Measurements from ENCODE around the gene CPE. TPM values are rescaled to one million over a fixed set of nuclear protein-coding genes. Genes with fewer than 3 reads are reported as not detected.

The CPE gene
- total RNA-seq, 2 experiments from 2014 or later = not detected

DNA sequence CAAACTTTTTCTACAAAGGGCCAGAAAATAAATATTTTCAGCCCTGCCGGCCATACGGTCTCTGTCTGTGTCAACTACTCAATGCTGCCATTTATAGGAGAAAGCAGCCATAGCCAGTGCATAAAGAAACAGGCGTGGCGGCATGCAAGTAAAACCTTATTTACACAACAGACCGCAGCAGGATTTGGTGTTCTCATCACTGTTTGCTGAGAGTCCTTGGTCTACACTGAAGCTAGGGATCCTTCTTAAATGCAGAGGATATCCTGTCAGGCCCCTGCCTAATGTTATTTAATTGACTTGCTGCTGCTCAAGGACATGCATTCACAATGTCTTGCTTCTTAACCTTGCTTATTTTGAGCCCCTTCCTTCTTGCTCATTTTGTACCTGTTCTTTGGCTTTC is 54.7 kb downstream of the CPE start:
- CTCF ChIA-PET (ENCODE audit: unreplicated experiment) = no interaction called here

DNA sequence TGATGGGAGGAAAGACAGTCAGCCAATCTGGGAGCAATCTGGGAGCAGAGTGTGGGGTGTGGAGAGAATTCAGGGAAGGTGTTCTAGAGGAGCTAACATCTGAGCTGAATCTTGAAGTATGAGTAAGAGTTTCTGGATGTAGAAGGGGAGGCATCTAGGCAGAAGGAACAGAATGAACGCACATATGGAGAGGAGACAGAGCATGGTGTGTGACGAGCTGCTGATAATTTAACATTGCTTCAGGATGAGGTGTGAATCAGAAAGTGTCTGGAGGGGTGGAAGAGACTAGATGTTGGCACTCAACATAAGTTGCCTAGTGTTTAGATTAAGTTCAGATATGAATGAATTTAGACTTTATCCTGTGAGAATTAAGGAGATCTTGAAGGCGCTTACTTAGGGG is 58.9 kb downstream of the CPE start:
- intact Hi-C loops (cut with micrococcal nuclease; ENCODE audit: unreplicated experiment) = no loop called here
- no peak for TF ChIP-seq EZH2phosphoT487 (IDR thresholded peaks at IDR 0.05; ENCODE audit: borderline replicate concordance, low read depth, low read length)
- TF ChIP-seq, protein P1, sequence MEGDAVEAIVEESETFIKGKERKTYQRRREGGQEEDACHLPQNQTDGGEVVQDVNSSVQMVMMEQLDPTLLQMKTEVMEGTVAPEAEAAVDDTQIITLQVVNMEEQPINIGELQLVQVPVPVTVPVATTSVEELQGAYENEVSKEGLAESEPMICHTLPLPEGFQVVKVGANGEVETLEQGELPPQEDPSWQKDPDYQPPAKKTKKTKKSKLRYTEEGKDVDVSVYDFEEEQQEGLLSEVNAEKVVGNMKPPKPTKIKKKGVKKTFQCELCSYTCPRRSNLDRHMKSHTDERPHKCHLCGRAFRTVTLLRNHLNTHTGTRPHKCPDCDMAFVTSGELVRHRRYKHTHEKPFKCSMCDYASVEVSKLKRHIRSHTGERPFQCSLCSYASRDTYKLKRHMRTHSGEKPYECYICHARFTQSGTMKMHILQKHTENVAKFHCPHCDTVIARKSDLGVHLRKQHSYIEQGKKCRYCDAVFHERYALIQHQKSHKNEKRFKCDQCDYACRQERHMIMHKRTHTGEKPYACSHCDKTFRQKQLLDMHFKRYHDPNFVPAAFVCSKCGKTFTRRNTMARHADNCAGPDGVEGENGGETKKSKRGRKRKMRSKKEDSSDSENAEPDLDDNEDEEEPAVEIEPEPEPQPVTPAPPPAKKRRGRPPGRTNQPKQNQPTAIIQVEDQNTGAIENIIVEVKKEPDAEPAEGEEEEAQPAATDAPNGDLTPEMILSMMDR (conservative IDR thresholded peaks at IDR 0.05; ENCODE audit: low read length) = no peak
- Histone ChIP-seq H2AFZ (ENCODE audit: low read length) (no peak overlapping the region), H3K36me3 (ENCODE audit: insufficient read depth, low read length) (no peaks in the 10 kb centered on the region), H3K4me1 (ENCODE audit: insufficient read depth, low read length, poor library complexity, severe bottlenecking) (no peaks in the 10 kb centered on the region), H3K79me2 (ENCODE audit: insufficient read depth, low read depth, low read length) (no peaks in the 10 kb centered on the region), H3K4me2 (ENCODE audit: low read length) (no peak overlapping the region), H3K27ac (ENCODE audit: low read depth, low read length, poor library complexity, severe bottlenecking) (no peak overlapping the region), H4K20me1 (ENCODE audit: insufficient read depth, low read length) (no peaks in the 10 kb centered on the region), H3K9me2 (ENCODE audit: insufficient read depth, low read length) (no peaks in the 10 kb centered on the region), H3K4me3 (ENCODE audit: low read depth, low read length, poor library complexity, severe bottlenecking) (no peak overlapping the region), H3K9me3 (ENCODE audit: low read length) (no peaks in the 10 kb centered on the region)
- no peak for DNase-seq (ENCODE audit: low spot score)
- ChIA-PET POLR2A (interaction anchor here (1.1 kb wide), 1 partner anchor 15 kb away, joined by 3 read pairs; no protein-coding TSS in a partner anchor), CTCF (ENCODE audit: unreplicated experiment) (interaction anchor here (0.6 kb wide), 1 partner anchor 1054 kb away, joined by 3 read pairs; a partner anchor contains a TSS)
- no TSS peak for BruUV-seq (replicated peaks)

More for the DNA sequence above, 54.7 kb downstream of the CPE start:
- H3K4me1 ChIP-seq (ENCODE audit: insufficient read depth, low read length, poor library complexity, severe bottlenecking) = no peaks in the 10 kb centered on the region
- BruUV-seq (replicated peaks) = no TSS peak
- H2AFZ ChIP-seq (ENCODE audit: low read length) = no peak overlapping the region
- H4K20me1 ChIP-seq (ENCODE audit: insufficient read depth, low read length) = no peaks in the 10 kb centered on the region
- POLR2A ChIA-PET = interaction anchor here (0.7 to 1.8 kb wide), 4 partner anchors 8 to 653 kb away, joined by 3 to 6 read pairs (median 4); no protein-coding TSS in a partner anchor
- H3K9me3 ChIP-seq (ENCODE audit: low read length) = 0 out of 2 replicates have a peak, but pooled peaks cover under 1% of the 10 kb centered on the region
- no peak for DNase-seq (ENCODE audit: low spot score)
- no peak overlapping the region for H3K4me2 ChIP-seq (ENCODE audit: low read length)
- no peaks in the 10 kb centered on the region for H3K36me3 ChIP-seq (ENCODE audit: insufficient read depth, low read length)
- H3K9me2 ChIP-seq (ENCODE audit: insufficient read depth, low read length) = no peaks in the 10 kb centered on the region
- TF ChIP-seq, protein P1 (conservative IDR thresholded peaks at IDR 0.05; ENCODE audit: low read length) = no peak
- TF ChIP-seq EZH2phosphoT487 (IDR thresholded peaks at IDR 0.05; ENCODE audit: borderline replicate concordance, low read depth, low read length) = no peak
- H3K4me3 ChIP-seq (ENCODE audit: low read depth, low read length, poor library complexity, severe bottlenecking) = no peak overlapping the region
- no peak overlapping the region for H3K27ac ChIP-seq (ENCODE audit: low read depth, low read length, poor library complexity, severe bottlenecking)
- no peaks in the 10 kb centered on the region for H3K79me2 ChIP-seq (ENCODE audit: insufficient read depth, low read depth, low read length)
- intact Hi-C loops (cut with micrococcal nuclease; ENCODE audit: unreplicated experiment) = no loop called here

DNA sequence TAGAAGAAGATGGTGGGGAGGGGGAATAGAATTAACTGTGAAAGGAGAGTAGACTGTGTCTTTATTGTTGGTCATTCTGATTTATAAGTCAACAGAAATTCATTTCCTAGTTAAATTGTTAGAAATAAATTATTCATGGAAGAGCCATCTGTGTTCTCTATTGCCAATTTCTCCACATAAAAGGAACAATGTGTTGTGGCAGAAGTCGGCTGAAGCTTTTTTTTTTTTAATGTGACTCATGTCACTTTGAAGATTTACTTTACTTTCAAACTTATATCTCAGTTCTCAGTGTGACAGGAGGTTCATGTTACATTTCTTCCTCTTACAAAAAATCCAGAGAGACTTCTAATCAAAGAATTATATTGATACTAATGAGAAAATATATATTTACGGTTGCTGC is 60.5 kb downstream of the CPE start:
- Histone ChIP-seq H3K36me3 (ENCODE audit: insufficient read depth, low read length) (no peaks in the 10 kb centered on the region), H3K4me3 (ENCODE audit: low read depth, low read length, poor library complexity, severe bottlenecking) (no peak overlapping the region), H3K4me1 (ENCODE audit: insufficient read depth, low read length, poor library complexity, severe bottlenecking) (no peaks in the 10 kb centered on the region), H3K9me3 (ENCODE audit: low read length) (no peaks in the 10 kb centered on the region), H3K4me2 (ENCODE audit: low read length) (no peak overlapping the region), H2AFZ (ENCODE audit: low read length) (no peak overlapping the region), H3K27ac (ENCODE audit: low read depth, low read length, poor library complexity, severe bottlenecking) (no peak overlapping the region), H4K20me1 (ENCODE audit: insufficient read depth, low read length) (no peaks in the 10 kb centered on the region), H3K79me2 (ENCODE audit: insufficient read depth, low read depth, low read length) (no peaks in the 10 kb centered on the region), H3K9me2 (ENCODE audit: insufficient read depth, low read length) (no peaks in the 10 kb centered on the region)
- intact Hi-C loops (cut with micrococcal nuclease; ENCODE audit: unreplicated experiment) = no loop called here
- ChIA-PET POLR2A (interaction anchor here (0.7 kb wide), 1 partner anchor 59 kb away, joined by 3 read pairs; no protein-coding TSS in a partner anchor), CTCF (ENCODE audit: unreplicated experiment) (no interaction called here)
- no peak for DNase-seq (ENCODE audit: low spot score)
- TF ChIP-seq EZH2phosphoT487 (IDR thresholded peaks at IDR 0.05; ENCODE audit: borderline replicate concordance, low read depth, low read length) = no peak
- TF ChIP-seq, protein P1 (conservative IDR thresholded peaks at IDR 0.05; ENCODE audit: low read length) = no peak
- BruUV-seq (replicated peaks) = no TSS peak
